Measurements from ENCODE around the gene MYL3.

Gene MYL3

GRCh38 chr3:46882377-46883053, 19.3 kb upstream of the MYL3 start:
- no peak for DNase-seq

- no peak for DNase-seq
Measured at GRCh38 chr3:46881596-46882376, 18.5 kb upstream of the MYL3 start.

GRCh38 chr3:46880884-46881595, 17.8 kb upstream of the MYL3 start:
- DNase-seq, result no peak

- no peak for DNase-seq
Measured at GRCh38 chr3:46878781-46879436, 15.7 kb upstream of the MYL3 start.

GRCh38 chr3:46877406-46878125, 14.3 kb upstream of the MYL3 start, which contains the start of gene PTH1R:
Gene PTH1R (plus strand): TSS chr3:46877721. CDS start chr3:46883560, 5,839 bp downstream.
- DNase-seq, result no peak

GRCh38 chr3:46876313-46877300, 13.4 kb upstream of the MYL3 start:
- DNase-seq, result no peak

- DNase-seq, result no peak
Measured at GRCh38 chr3:46875560-46875959, 12.3 kb upstream of the MYL3 start.

GRCh38 chr3:46874430-46874829, 11.2 kb upstream of the MYL3 start:
- DNase-seq, result no peak

GRCh38 chr3:46873521-46873920, 10.3 kb upstream of the MYL3 start:
- DNase-seq, result no peak

- no peak for DNase-seq
Measured at GRCh38 chr3:46871222-46871621, 8.0 kb upstream of the MYL3 start.

- DNase-seq, result no peak
Measured at GRCh38 chr3:46870651-46871050, 7.4 kb upstream of the MYL3 start.

- no peak for DNase-seq
Measured at GRCh38 chr3:46869440-46869839, 6.2 kb upstream of the MYL3 start.

GRCh38 chr3:46868948-46869347, 5.7 kb upstream of the MYL3 start:
- DNase-seq, result no peak

- no peak for DNase-seq
Measured at GRCh38 chr3:46868287-46868686, 5.0 kb upstream of the MYL3 start.

GRCh38 chr3:46867550-46867898, 4.3 kb upstream of the MYL3 start:
- no peak for DNase-seq

GRCh38 chr3:46866720-46867549, 3.7 kb upstream of the MYL3 start:
- peak; percentile 2 for DNase-seq

- no peak for DNase-seq
Measured at GRCh38 chr3:46866032-46866595, 2.9 kb upstream of the MYL3 start.

- no peak for DNase-seq
Measured at GRCh38 chr3:46865546-46865945, 2.3 kb upstream of the MYL3 start.

- DNase-seq, result no peak
Measured at GRCh38 chr3:46865031-46865507, 1.8 kb upstream of the MYL3 start.

All from NCI-H2171 treated with DMSO at 0.1 percent for 48 hours (cell line).